Suprapubic skin (tissue), 4 donors: ENCODE data around the gene GRM7. TPM values are rescaled to one million over a fixed set of nuclear protein-coding genes. Genes with fewer than 3 reads are reported as not detected.

ENCODE experiments used
- DNase-seq, 2 donors: peaks; one replicate each; pipeline ENCODE4 v3.0.0-alpha.2; 2019; ENCODE audit warnings: low spot score in 2 of 2
- H3K27ac ChIP-seq: fragments of 200-600 bp; sonication (generic); one replicate; pipeline ENCODE4 v1.5.1; 2019
- H3K27me3 ChIP-seq: fragments of 200-600 bp; sonication (generic); one replicate; pipeline ENCODE4 v1.5.1; 2019
- H3K36me3 ChIP-seq: fragments of 200-600 bp; sonication (generic); one replicate; pipeline ENCODE4 v1.5.1; 2019
- H3K4me1 ChIP-seq: fragments of 200-600 bp; sonication (generic); one replicate; pipeline ENCODE4 v1.5.1; 2019
- H3K4me3 ChIP-seq: fragments of 200-600 bp; sonication (generic); one replicate; pipeline ENCODE4 v1.5.1; 2019; ENCODE audit warnings: mild to moderate bottlenecking
- H3K9me3 ChIP-seq: fragments of 200-600 bp; sonication (generic); one replicate; pipeline ENCODE4 v1.5.1; 2019
- EP300 ChIP-seq: sonication (generic); formaldehyde crosslinking; IDR thresholded peaks from one replicate; pipeline ENCODE4 v1.6.1; 2017; ENCODE audit warnings: antibody characterized with exemption
- POLR2A ChIP-seq, 2 donors: fragments of 450-650 bp; IDR thresholded peaks; one replicate each; pipeline ENCODE4 v1.6.1; 2017; ENCODE audit warnings: antibody characterized with exemption in 2 of 2, mild to moderate bottlenecking in 2 of 2, moderate library complexity in 2 of 2
- POLR2AphosphoS5 ChIP-seq, 3 donors: sonication (generic); formaldehyde crosslinking; IDR thresholded peaks; one replicate each; pipeline ENCODE4 v1.6.1; 2017; ENCODE audit warnings: antibody characterized with exemption in 3 of 3
- WGBS: methylation state at CpG from one replicate; pipeline ENCODE4 v1.1.5; 2018; 5-methylcytosine and 5-hydroxymethylcytosine counted together
- total RNA-seq, 4 donors: library from RNA; depleted of rRNA; stranded (reverse); fragments of >200 nt; gene quantifications; one replicate each; pipeline ENCODE4 v1.1.0, GENCODE V29; 2016
- TF ChIP-seq, protein P1 (sequence below), 2 donors: fragments of 200-600 bp in 1 of 2; fragments of 450-650 bp in 1 of 2; sonication (generic) in 1 of 2; IDR thresholded peaks; one replicate each; pipeline ENCODE4 v1.5.1; 2016 to 2019; ENCODE audit warnings: antibody characterized with exemption in 2 of 2, mild to moderate bottlenecking in 1 of 2, moderate library complexity in 1 of 2

Gene GRM7
- total RNA-seq, 4 donors from 2014 or later = 0.21 to 0.48 TPM; not detected in 2

DNA sequence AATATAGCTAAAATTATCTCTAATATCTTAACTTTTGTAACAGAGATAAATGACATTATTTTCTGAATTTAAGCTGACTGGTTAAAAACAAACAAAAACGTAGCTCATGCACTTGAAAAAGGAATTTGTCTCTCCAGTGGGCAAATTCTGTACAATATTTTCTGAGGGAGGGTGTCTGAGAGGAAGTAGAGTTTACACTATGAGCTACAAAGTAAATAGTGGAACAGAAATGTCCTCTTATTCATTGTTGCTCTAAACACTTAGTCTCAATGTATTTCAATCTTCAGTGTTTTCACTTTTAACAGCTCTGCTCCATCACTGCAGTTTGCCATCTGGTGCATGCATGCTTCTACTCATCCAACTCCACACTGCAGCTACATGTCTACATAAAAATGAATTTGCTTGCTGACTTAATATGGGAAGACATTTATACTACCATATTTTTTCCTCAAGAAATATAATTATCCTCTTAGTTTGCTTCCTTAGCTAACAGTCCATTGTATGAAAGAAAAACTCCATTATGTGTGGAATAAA is 823.3 kb downstream of the GRM7 start:
- Histone ChIP-seq H3K4me3 (no peak overlapping the region), H3K4me1 (peaks cover 15% of the 10 kb centered on the region), H3K9me3 (no peaks in the 10 kb centered on the region), H3K27me3 (no peaks in the 10 kb centered on the region), H3K36me3 (no peaks in the 10 kb centered on the region), H3K27ac (no peak overlapping the region)
- 32% methylated on average over 1 of the region's 1 CpG for WGBS
- no peak for DNase-seq
- no peak for TF ChIP-seq POLR2AphosphoS5 (IDR thresholded peaks at IDR 0.05)
- TF ChIP-seq POLR2A (IDR thresholded peaks at IDR 0.05) = no peak
- TF ChIP-seq, protein P1, sequence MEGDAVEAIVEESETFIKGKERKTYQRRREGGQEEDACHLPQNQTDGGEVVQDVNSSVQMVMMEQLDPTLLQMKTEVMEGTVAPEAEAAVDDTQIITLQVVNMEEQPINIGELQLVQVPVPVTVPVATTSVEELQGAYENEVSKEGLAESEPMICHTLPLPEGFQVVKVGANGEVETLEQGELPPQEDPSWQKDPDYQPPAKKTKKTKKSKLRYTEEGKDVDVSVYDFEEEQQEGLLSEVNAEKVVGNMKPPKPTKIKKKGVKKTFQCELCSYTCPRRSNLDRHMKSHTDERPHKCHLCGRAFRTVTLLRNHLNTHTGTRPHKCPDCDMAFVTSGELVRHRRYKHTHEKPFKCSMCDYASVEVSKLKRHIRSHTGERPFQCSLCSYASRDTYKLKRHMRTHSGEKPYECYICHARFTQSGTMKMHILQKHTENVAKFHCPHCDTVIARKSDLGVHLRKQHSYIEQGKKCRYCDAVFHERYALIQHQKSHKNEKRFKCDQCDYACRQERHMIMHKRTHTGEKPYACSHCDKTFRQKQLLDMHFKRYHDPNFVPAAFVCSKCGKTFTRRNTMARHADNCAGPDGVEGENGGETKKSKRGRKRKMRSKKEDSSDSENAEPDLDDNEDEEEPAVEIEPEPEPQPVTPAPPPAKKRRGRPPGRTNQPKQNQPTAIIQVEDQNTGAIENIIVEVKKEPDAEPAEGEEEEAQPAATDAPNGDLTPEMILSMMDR (IDR thresholded peaks at IDR 0.05) = no peak

- Histone ChIP-seq H3K27me3 (no peaks in the 10 kb centered on the region), H3K9me3 (no peaks in the 10 kb centered on the region), H3K27ac (no peak overlapping the region), H3K4me3 (no peak overlapping the region), H3K36me3 (no peaks in the 10 kb centered on the region), H3K4me1 (peaks cover 12% of the 10 kb centered on the region)
- DNase-seq = no peak
- TF ChIP-seq, protein P1 (IDR thresholded peaks at IDR 0.05) = no peak
- TF ChIP-seq POLR2A (IDR thresholded peaks at IDR 0.05) = no peak
- TF ChIP-seq EP300 = no peak
- no peak for TF ChIP-seq POLR2AphosphoS5 (IDR thresholded peaks at IDR 0.05)
- 86% methylated on average over 6 of the region's 6 CpGs for WGBS
Measured at GRCh38 chr3:7687428-7688147, 826.7 kb downstream of the GRM7 start.

GRCh38 chr3:7692866-7693265 is 832.0 kb downstream of the GRM7 start:
- TF ChIP-seq POLR2AphosphoS5 (IDR thresholded peaks at IDR 0.05) = no peak
- no peak for TF ChIP-seq POLR2A (IDR thresholded peaks at IDR 0.05)
- no peak for TF ChIP-seq EP300
- TF ChIP-seq, protein P1 (IDR thresholded peaks at IDR 0.05) = no peak
- no peak for DNase-seq
- H3K36me3 ChIP-seq = no peaks in the 10 kb centered on the region

DNA sequence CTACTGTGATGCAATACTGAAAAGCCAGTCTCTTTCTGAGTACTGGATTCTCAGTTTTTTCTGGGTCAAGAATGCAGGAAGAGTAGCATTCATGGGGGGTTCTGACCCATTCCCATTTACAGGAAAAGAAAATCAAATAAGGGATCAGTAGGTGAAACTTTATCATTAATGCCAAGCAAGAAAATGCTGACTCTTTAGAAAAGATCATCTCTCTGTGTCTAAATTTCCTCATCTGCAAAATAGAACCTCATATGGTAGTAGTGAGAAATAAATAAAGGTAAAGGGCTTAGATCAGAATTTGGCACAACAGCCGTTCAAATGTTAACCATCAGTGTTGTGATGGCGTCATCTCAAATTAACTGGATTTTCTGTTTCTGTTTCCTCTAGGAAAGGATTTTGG is 833.1 kb downstream of the GRM7 start:
- H3K27ac ChIP-seq = no peak overlapping the region
- 89% methylated on average over 2 of the region's 2 CpGs for WGBS
- TF ChIP-seq EP300 (no peak), POLR2AphosphoS5 (IDR thresholded peaks at IDR 0.05) (no peak), POLR2A (IDR thresholded peaks at IDR 0.05) (no peak)
- TF ChIP-seq, protein P1 (IDR thresholded peaks at IDR 0.05) = no peak
- no peak for DNase-seq
- H3K36me3 ChIP-seq = no peaks in the 10 kb centered on the region
- no peak overlapping the region for H3K4me3 ChIP-seq
- no peaks in the 10 kb centered on the region for H3K27me3 ChIP-seq
- no peaks in the 10 kb centered on the region for H3K4me1 ChIP-seq
- no peaks in the 10 kb centered on the region for H3K9me3 ChIP-seq

More at GRCh38 chr3:7692866-7693265, 832.0 kb downstream of the GRM7 start:
- no peaks in the 10 kb centered on the region for H3K4me1 ChIP-seq
- H3K27me3 ChIP-seq = no peaks in the 10 kb centered on the region
- WGBS = 83% methylated on average over 3 of the region's 3 CpGs
- no peak overlapping the region for H3K4me3 ChIP-seq
- no peak overlapping the region for H3K27ac ChIP-seq
- no peaks in the 10 kb centered on the region for H3K9me3 ChIP-seq

DNA sequence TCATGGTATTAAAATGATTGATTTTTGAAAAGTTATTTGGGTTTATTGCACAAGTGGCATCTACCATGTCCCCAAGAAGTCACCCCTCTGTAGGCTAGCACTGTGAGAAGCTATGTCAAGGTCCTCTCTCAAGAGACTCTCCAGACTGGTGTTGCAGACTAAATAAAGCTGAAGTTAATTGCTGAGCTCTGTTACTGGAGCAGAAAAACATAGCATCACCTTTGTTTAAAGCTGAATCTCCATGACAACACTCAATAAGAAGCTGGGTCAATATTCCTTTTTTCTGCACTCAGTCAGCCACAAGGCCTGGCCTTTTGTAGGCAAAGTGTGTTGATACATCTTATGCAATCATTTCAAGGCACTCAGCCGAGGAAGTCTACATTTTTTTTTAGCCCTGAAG is 834.1 kb downstream of the GRM7 start:
- H3K27ac ChIP-seq = no peak overlapping the region
- no peaks in the 10 kb centered on the region for H3K4me1 ChIP-seq
- H3K9me3 ChIP-seq = no peaks in the 10 kb centered on the region
- no peaks in the 10 kb centered on the region for H3K36me3 ChIP-seq
- no peak for TF ChIP-seq POLR2A (IDR thresholded peaks at IDR 0.05)
- WGBS = 68% methylated on average over 1 of the region's 1 CpG
- H3K27me3 ChIP-seq = no peaks in the 10 kb centered on the region
- H3K4me3 ChIP-seq = no peak overlapping the region
- no peak for DNase-seq
